Urinary bladder (tissue), 4 donors: ENCODE data around the gene ZNF777. TPM values are rescaled to one million over a fixed set of nuclear protein-coding genes. Genes with fewer than 3 reads are reported as not detected.
"Not testable (repeated sequence)": the region's sequence is repeated elsewhere in the genome, so short reads cannot be mapped to it uniquely, and the experiment has no call there.

Experiments used
- DNase-seq: peaks from one replicate; pipeline ENCODE4 v3.0.0-alpha.2; 2015; ENCODE audit errors: extremely low spot score
- H3K27ac ChIP-seq: one replicate; pipeline ENCODE4 v1.5.1; 2013; ENCODE audit warnings: low read depth, mild to moderate bottlenecking, moderate library complexity
- H3K36me3 ChIP-seq: one replicate; pipeline ENCODE4 v1.6.1; 2013; ENCODE audit warnings: mild to moderate bottlenecking, moderate library complexity; ENCODE audit not compliant: insufficient read depth
- H3K4me1 ChIP-seq: one replicate; pipeline ENCODE4 v1.6.1; 2013; ENCODE audit warnings: mild to moderate bottlenecking, moderate library complexity; ENCODE audit not compliant: insufficient read depth
- H3K4me3 ChIP-seq: one replicate; pipeline ENCODE4 v1.5.1; 2013; ENCODE audit warnings: low read depth, low read length
- WGBS: extraction: QIAGEN DNeasy Blood & Tissue Kit; methylation state at CpG from one replicate; pipeline ENCODE4 v1.1.7; 2013; 5-methylcytosine and 5-hydroxymethylcytosine counted together
- polyA plus RNA-seq: library from polyadenylated mRNA; stranded (reverse); fragments of 200-250 nt; gene quantifications from one replicate; pipeline ENCODE4 v1.2.3, GENCODE V29; 2013
- total RNA-seq: library from RNA; depleted of rRNA; stranded (reverse); fragments of >200 nt; gene quantifications from one replicate; pipeline ENCODE4 v1.2.3, GENCODE V29; 2014
- donor health status: healthy with polysubstance abuse.
- donor health status: healthy.

The ZNF777 gene
- total and polyA plus RNA-seq, 2 donors = 2.7 to 15.0 TPM

GRCh38 chr7:149397470-149398043, 63.3 kb downstream of the ZNF777 start:
- H3K4me3 ChIP-seq = no peak overlapping the region
- H3K36me3 ChIP-seq = no peaks in the 10 kb centered on the region
- DNase-seq = no peak
- no peaks in the 10 kb centered on the region for H3K4me1 ChIP-seq
- 72% methylated on average over 14 of the region's 14 CpGs for WGBS
- H3K27ac ChIP-seq = no peak overlapping the region

- H3K4me3 ChIP-seq, H3K27ac ChIP-seq, DNase-seq, H3K4me1 ChIP-seq, H3K36me3 ChIP-seq: not testable (repeated sequence)
- WGBS = 72% methylated on average over 6 of the region's 6 CpGs
Measured at GRCh38 chr7:149388550-149389335, 72.1 kb downstream of the ZNF777 start.

GRCh38 chr7:149386514-149386913, 74.3 kb downstream of the ZNF777 start:
- H3K4me1 ChIP-seq, DNase-seq, H3K36me3 ChIP-seq, H3K27ac ChIP-seq, H3K4me3 ChIP-seq: not testable (repeated sequence)
- 73% methylated on average over 4 of the region's 4 CpGs for WGBS

GRCh38 chr7:149385195-149385950, 75.5 kb downstream of the ZNF777 start:
- no peak overlapping the region for H3K4me3 ChIP-seq
- H3K27ac ChIP-seq = no peak overlapping the region
- no peak for DNase-seq
- no peaks in the 10 kb centered on the region for H3K36me3 ChIP-seq
- 68% methylated on average over 9 of the region's 9 CpGs for WGBS
- no peaks in the 10 kb centered on the region for H3K4me1 ChIP-seq

Other genes with a start within 250 kb of the ZNF777 start
- 5.5 TPM for gene ZNF212, start 221.4 kb downstream of the ZNF777 start, total RNA-seq
- 8.5 TPM for gene ZNF212, start 221.4 kb downstream of the ZNF777 start, polyA plus RNA-seq
- gene ZNF783, start 198.9 kb downstream of the ZNF777 start, total RNA-seq = 7.1 TPM
- 12.2 TPM for gene ZNF783, start 198.9 kb downstream of the ZNF777 start, polyA plus RNA-seq
- gene ZNF746, start 36.7 kb upstream of the ZNF777 start, total RNA-seq = 10.5 TPM
- 11.8 TPM for gene ZNF746, start 36.7 kb upstream of the ZNF777 start, polyA plus RNA-seq